Transverse colon (tissue), 4 donors: ENCODE data around the gene CILP2. TPM values are rescaled to one million over a fixed set of nuclear protein-coding genes. Genes with fewer than 3 reads are reported as not detected.

Experiments
- DNase-seq: peaks from one replicate; pipeline ENCODE4 v3.0.0-alpha.2; 2019
- H3K27ac ChIP-seq, 4 donors: fragments of 200-600 bp; sonication (generic); 2 replicates each; pipeline ENCODE4 v1.5.1; 2016 to 2018; ENCODE audit warnings: inconsistent platforms in 4 of 4
- H3K27me3 ChIP-seq: fragments of 200-600 bp; sonication (generic); 2 replicates; pipeline ENCODE4 v1.5.1; 2017; ENCODE audit warnings: inconsistent platforms
- H3K36me3 ChIP-seq, 4 donors: fragments of 200-600 bp; sonication (generic); 2 replicates each; pipeline ENCODE4 v1.5.1; 2017 to 2019; ENCODE audit warnings: inconsistent platforms in 4 of 4
- H3K4me1 ChIP-seq, 4 donors: fragments of 200-600 bp; sonication (generic); 2 replicates each; pipeline ENCODE4 v1.5.1; 2017 to 2020; ENCODE audit warnings: inconsistent platforms in 4 of 4
- H3K4me3 ChIP-seq, 4 donors: fragments of 200-600 bp; sonication (generic); 1 replicate in 1 of 4; 2 replicates in 3 of 4; pipeline versions ENCODE4 v1.5.1 to v1.6.1; 2017 to 2019; ENCODE audit warnings: inconsistent platforms in 4 of 4
- H3K9me3 ChIP-seq, 2 donors: fragments of 200-600 bp; sonication (generic); 2 replicates each; pipeline ENCODE4 v1.5.1; 2017 to 2019; ENCODE audit warnings: inconsistent platforms in 2 of 2
- EP300 ChIP-seq: sonication (generic); formaldehyde crosslinking; IDR thresholded peaks from one replicate; pipeline ENCODE4 v1.6.1; 2017; ENCODE audit warnings: antibody characterized with exemption, low read depth
- POLR2A ChIP-seq: fragments of 450-650 bp; IDR thresholded peaks from one replicate; pipeline ENCODE4 v1.6.1; 2016; ENCODE audit warnings: antibody characterized with exemption, mild to moderate bottlenecking, moderate library complexity
- POLR2AphosphoS5 ChIP-seq, 3 donors: sonication (generic); formaldehyde crosslinking; IDR thresholded peaks; one replicate each; pipeline ENCODE4 v1.6.1; 2016; ENCODE audit warnings: antibody characterized with exemption in 3 of 3
- WGBS, 2 donors: methylation state at CpG; one replicate each; pipeline ENCODE4 v1.1.5; 2018; ENCODE audit warnings: low coverage in 1 of 2; 5-methylcytosine and 5-hydroxymethylcytosine counted together
- in situ Hi-C, 4 donors: fragments of 200-750 bp; cut with MboI; loops; one replicate each; pipeline versions ENCODE4 v1.15.0 to v1.15.1; 2017; ENCODE audit warnings: low sequenced_read_pairs in 3 of 4, low pct_ligation_motif_present in 1 of 4, low pct_unique_long_range_greater_than_20kb in 1 of 4
- intact Hi-C: fragments of 100-400 bp; cut with DNase I; formaldehyde crosslinking; loops from one replicate; pipeline ENCODE4 v1.15.1; 2023; ENCODE audit warnings: low total_unique reads
- total RNA-seq, 4 donors: library from RNA; depleted of rRNA; stranded (reverse); fragments of >200 nt; gene quantifications; one replicate each; pipeline ENCODE4 v1.1.0, GENCODE V29; 2016
- TF ChIP-seq, protein P1 (sequence below), 5 experiments: fragments of 200-600 bp in 3 of 5; fragments of 450-650 bp in 2 of 5; sonication (generic) in 3 of 5; IDR thresholded peaks; 1 replicate in 2 of 5; 2 replicates in 3 of 5; pipeline ENCODE4 v1.5.1; 2016 to 2017; ENCODE audit warnings: antibody characterized with exemption in 5 of 5, inconsistent platforms in 3 of 5, mild to moderate bottlenecking in 2 of 5, moderate library complexity in 1 of 5

CILP2 gene
- total RNA-seq, 4 donors from 2014 or later: 0.48 TPM; not detected in 3

- intact Hi-C loops: no loop called here
- H3K27ac ChIP-seq: no peak overlapping the region
- H3K4me1 ChIP-seq: no peaks in the 10 kb centered on the region
- H3K9me3 ChIP-seq: no peaks in the 10 kb centered on the region
- H3K36me3 ChIP-seq: peaks cover 0 to 41% (median 17%) of the 10 kb centered on the region in 4 donors
- H3K27me3 ChIP-seq: no peaks in the 10 kb centered on the region
- no peak for TF ChIP-seq POLR2AphosphoS5 (IDR thresholded peaks at IDR 0.05)
- TF ChIP-seq, protein P1, sequence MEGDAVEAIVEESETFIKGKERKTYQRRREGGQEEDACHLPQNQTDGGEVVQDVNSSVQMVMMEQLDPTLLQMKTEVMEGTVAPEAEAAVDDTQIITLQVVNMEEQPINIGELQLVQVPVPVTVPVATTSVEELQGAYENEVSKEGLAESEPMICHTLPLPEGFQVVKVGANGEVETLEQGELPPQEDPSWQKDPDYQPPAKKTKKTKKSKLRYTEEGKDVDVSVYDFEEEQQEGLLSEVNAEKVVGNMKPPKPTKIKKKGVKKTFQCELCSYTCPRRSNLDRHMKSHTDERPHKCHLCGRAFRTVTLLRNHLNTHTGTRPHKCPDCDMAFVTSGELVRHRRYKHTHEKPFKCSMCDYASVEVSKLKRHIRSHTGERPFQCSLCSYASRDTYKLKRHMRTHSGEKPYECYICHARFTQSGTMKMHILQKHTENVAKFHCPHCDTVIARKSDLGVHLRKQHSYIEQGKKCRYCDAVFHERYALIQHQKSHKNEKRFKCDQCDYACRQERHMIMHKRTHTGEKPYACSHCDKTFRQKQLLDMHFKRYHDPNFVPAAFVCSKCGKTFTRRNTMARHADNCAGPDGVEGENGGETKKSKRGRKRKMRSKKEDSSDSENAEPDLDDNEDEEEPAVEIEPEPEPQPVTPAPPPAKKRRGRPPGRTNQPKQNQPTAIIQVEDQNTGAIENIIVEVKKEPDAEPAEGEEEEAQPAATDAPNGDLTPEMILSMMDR (IDR thresholded peaks at IDR 0.05): no peak
- no peak for TF ChIP-seq EP300
- no peak for TF ChIP-seq POLR2A
- H3K4me3 ChIP-seq: no peak overlapping the region
- WGBS, 2 donors: 94 to 95% methylated on average over 3 to 23 of the region's 23 CpGs
- DNase-seq: no peak
- in situ Hi-C loops: no loop called here
Observed at GRCh38 chr19:19504754-19505668, 33.1 kb upstream of the CILP2 start.

- Histone ChIP-seq H3K27me3 (no peaks in the 10 kb centered on the region), H3K27ac (no peak overlapping the region), H3K36me3 (peaks cover 0 to 35% (median 17%) of the 10 kb centered on the region in 4 donors), H3K4me3 (no peak overlapping the region), H3K4me1 (no peaks in the 10 kb centered on the region), H3K9me3 (no peaks in the 10 kb centered on the region)
- DNase-seq: no peak
- in situ Hi-C loops: no loop called here
- intact Hi-C loops: no loop called here
- 91 to 97% methylated on average over 11 to 27 of the region's 27 CpGs for WGBS, 2 donors
- TF ChIP-seq POLR2AphosphoS5 (IDR thresholded peaks at IDR 0.05) (no peak), POLR2A (no peak), EP300 (no peak)
- TF ChIP-seq, protein P1 (IDR thresholded peaks at IDR 0.05): no peak
Observed at GRCh38 chr19:19505669-19506326, 32.3 kb upstream of the CILP2 start.

- TF ChIP-seq EP300 (no peak), POLR2A (no peak), POLR2AphosphoS5 (IDR thresholded peaks at IDR 0.05) (no peak)
- TF ChIP-seq, protein P1 (IDR thresholded peaks at IDR 0.05): no peak
- no peak for DNase-seq
- Histone ChIP-seq H3K27ac (no peak overlapping the region), H3K9me3 (no peaks in the 10 kb centered on the region), H3K4me3 (no peak overlapping the region), H3K36me3 (peaks cover 0 to 30% (median 14%) of the 10 kb centered on the region in 4 donors), H3K27me3 (no peaks in the 10 kb centered on the region), H3K4me1 (no peaks in the 10 kb centered on the region)
- in situ Hi-C loops: no loop called here
- intact Hi-C loops: no loop called here
- WGBS, 2 donors: 84 to 92% methylated on average over 10 to 12 of the region's 12 CpGs
Observed at GRCh38 chr19:19506592-19506991, 31.5 kb upstream of the CILP2 start.

GRCh38 chr19:19507354-19507753, 30.7 kb upstream of the CILP2 start:
- Histone ChIP-seq H3K27ac (no peak overlapping the region), H3K4me1 (peaks cover 0 to 3% (median under 1%) of the 10 kb centered on the region in 4 donors), H3K36me3 (peaks cover 0 to 22% (median 10%) of the 10 kb centered on the region in 4 donors), H3K4me3 (no peak overlapping the region), H3K9me3 (no peaks in the 10 kb centered on the region), H3K27me3 (no peaks in the 10 kb centered on the region)
- in situ Hi-C loops: no loop called here
- no peak for DNase-seq
- WGBS, 2 donors: 86% methylated on average over 8 of the region's 8 CpGs; no CpG with 5 or more reads in 1 of the 2 donors
- intact Hi-C loops: no loop called here
- TF ChIP-seq POLR2A: no peak
- no peak for TF ChIP-seq POLR2AphosphoS5 (IDR thresholded peaks at IDR 0.05)
- TF ChIP-seq, protein P1 (IDR thresholded peaks at IDR 0.05): no peak
- no peak for TF ChIP-seq EP300
